Endothelial cell of umbilical vein (primary cell): ENCODE data around the gene GDF2.

Experiments
- EZH2 ChIP-seq: IDR thresholded peaks from 2 replicates; pipeline ENCODE4 v1.6.1; 2012; ENCODE audit warnings: borderline replicate concordance, low read depth, mild to moderate bottlenecking, moderate library complexity, low read length, inconsistent platforms; ENCODE audit not compliant: severe bottlenecking
- FOS ChIP-seq: IDR thresholded peaks from 2 replicates; pipeline ENCODE4 v1.6.1; 2011; ENCODE audit warnings: mild to moderate bottlenecking, low read length, moderate library complexity, borderline replicate concordance; ENCODE audit not compliant: insufficient read depth
- GATA2 ChIP-seq: IDR thresholded peaks from 2 replicates; pipeline ENCODE4 v1.7.0; 2011; ENCODE audit warnings: low read depth, mild to moderate bottlenecking, moderate library complexity, mixed read lengths, low read length; ENCODE audit not compliant: insufficient read length, insufficient read depth
- MYC ChIP-seq: IDR thresholded peaks from one replicate; pipeline ENCODE4 v1.6.1; 2011; ENCODE audit warnings: mild to moderate bottlenecking, low read depth, low read length
- POLR2A ChIP-seq: IDR thresholded peaks from 2 replicates; pipeline ENCODE4 v1.6.1; 2012; ENCODE audit warnings: low read depth, mild to moderate bottlenecking, control low read depth, low read length
- POLR2AphosphoS5 ChIP-seq: IDR thresholded peaks from 2 replicates; pipeline ENCODE4 v1.6.1; 2012; ENCODE audit warnings: low read depth, mild to moderate bottlenecking, control low read depth, low read length, moderate library complexity; ENCODE audit not compliant: insufficient read depth
- TF ChIP-seq, protein P1 (sequence below), 2 donors: IDR thresholded peaks; 1 replicate in 1 of 2; 2 replicates in 1 of 2; pipeline ENCODE4 v1.5.1; 2011; ENCODE audit warnings: low read length in 2 of 2, mild to moderate bottlenecking in 2 of 2, moderate library complexity in 2 of 2, control low read depth in 1 of 2, inconsistent platforms in 1 of 2, low read depth in 1 of 2; ENCODE audit not compliant: insufficient read depth in 1 of 2; ENCODE audit errors: extremely low read depth in 1 of 2
- TF ChIP-seq, protein P2 (sequence below): IDR thresholded peaks from 2 replicates; pipeline ENCODE4 v1.6.1; 2011; ENCODE audit not compliant: insufficient read depth, insufficient read length

- TF ChIP-seq EZH2 (no peak), POLR2A (no peak), POLR2AphosphoS5 (no peak), MYC (no peak), GATA2 (no peak), FOS (no peak)
- TF ChIP-seq, protein P1, sequence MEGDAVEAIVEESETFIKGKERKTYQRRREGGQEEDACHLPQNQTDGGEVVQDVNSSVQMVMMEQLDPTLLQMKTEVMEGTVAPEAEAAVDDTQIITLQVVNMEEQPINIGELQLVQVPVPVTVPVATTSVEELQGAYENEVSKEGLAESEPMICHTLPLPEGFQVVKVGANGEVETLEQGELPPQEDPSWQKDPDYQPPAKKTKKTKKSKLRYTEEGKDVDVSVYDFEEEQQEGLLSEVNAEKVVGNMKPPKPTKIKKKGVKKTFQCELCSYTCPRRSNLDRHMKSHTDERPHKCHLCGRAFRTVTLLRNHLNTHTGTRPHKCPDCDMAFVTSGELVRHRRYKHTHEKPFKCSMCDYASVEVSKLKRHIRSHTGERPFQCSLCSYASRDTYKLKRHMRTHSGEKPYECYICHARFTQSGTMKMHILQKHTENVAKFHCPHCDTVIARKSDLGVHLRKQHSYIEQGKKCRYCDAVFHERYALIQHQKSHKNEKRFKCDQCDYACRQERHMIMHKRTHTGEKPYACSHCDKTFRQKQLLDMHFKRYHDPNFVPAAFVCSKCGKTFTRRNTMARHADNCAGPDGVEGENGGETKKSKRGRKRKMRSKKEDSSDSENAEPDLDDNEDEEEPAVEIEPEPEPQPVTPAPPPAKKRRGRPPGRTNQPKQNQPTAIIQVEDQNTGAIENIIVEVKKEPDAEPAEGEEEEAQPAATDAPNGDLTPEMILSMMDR (IDR thresholded peaks at IDR 0.05; ENCODE audit: extremely low read depth in 1 of 2, insufficient read depth in 1 of 2, low read depth in 1 of 2, low read length in 2 of 2) = no peak
- TF ChIP-seq, protein P2, sequence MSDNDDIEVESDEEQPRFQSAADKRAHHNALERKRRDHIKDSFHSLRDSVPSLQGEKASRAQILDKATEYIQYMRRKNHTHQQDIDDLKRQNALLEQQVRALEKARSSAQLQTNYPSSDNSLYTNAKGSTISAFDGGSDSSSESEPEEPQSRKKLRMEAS = no peak
Observed at GRCh38 chr10:47354900-47355299, 32.6 kb downstream of the GDF2 start.
